Liver (tissue), 9 donors: ENCODE data around the gene REEP3. TPM values are rescaled to one million over a fixed set of nuclear protein-coding genes. Genes with fewer than 3 reads are reported as not detected.

ENCODE experiments used
- DNase-seq: peaks from one replicate; pipeline ENCODE4 v3.0.0-alpha.2; 2017; ENCODE audit warnings: low spot score
- H3K27ac ChIP-seq, 2 donors: one replicate each; pipeline ENCODE4 v1.7.0; 2013; ENCODE audit warnings: inconsistent platforms in 2 of 2, low read length in 2 of 2, control low read depth in 1 of 2, low read depth in 1 of 2, mild to moderate bottlenecking in 1 of 2
- H3K27me3 ChIP-seq, 4 donors: one replicate each; pipeline versions ENCODE4 v1.6.1 to v1.7.0; 2013; ENCODE audit warnings: low read length in 3 of 4, inconsistent platforms in 1 of 4, mild to moderate bottlenecking in 1 of 4, moderate library complexity in 1 of 4; ENCODE audit not compliant: control insufficient read depth in 4 of 4, insufficient read depth in 4 of 4
- H3K36me3 ChIP-seq, 4 donors: one replicate each; pipeline versions ENCODE4 v1.6.1 to v1.7.0; 2013; ENCODE audit warnings: low read length in 3 of 4, mild to moderate bottlenecking in 3 of 4, low read depth in 1 of 4, moderate library complexity in 1 of 4; ENCODE audit not compliant: control insufficient read depth in 4 of 4, insufficient read depth in 3 of 4
- H3K4me1 ChIP-seq, 4 donors: one replicate each; pipeline versions ENCODE4 v1.6.1 to v1.7.0; 2013; ENCODE audit warnings: low read length in 3 of 4, mild to moderate bottlenecking in 3 of 4, moderate library complexity in 1 of 4; ENCODE audit not compliant: control insufficient read depth in 4 of 4, insufficient read depth in 4 of 4
- H3K4me3 ChIP-seq, 3 donors: one replicate each; pipeline versions ENCODE4 v1.6.1 to v1.7.0; 2013; ENCODE audit warnings: low read length in 3 of 3, control low read depth in 1 of 3, low read depth in 1 of 3, mild to moderate bottlenecking in 1 of 3
- H3K9ac ChIP-seq, 2 donors: one replicate each; pipeline ENCODE4 v1.7.0; 2013; ENCODE audit warnings: low read length in 2 of 2, mild to moderate bottlenecking in 2 of 2, moderate library complexity in 2 of 2, control low read depth in 1 of 2, low read depth in 1 of 2
- H3K9me3 ChIP-seq, 4 donors: one replicate each; pipeline versions ENCODE4 v1.6.1 to v1.7.0; 2013; ENCODE audit warnings: low read length in 3 of 4; ENCODE audit not compliant: control insufficient read depth in 4 of 4
- EGR1 ChIP-seq, 2 donors: IDR thresholded peaks; 2 replicates each; pipeline ENCODE4 v1.6.1; 2016 to 2018; ENCODE audit warnings: antibody characterized with exemption in 2 of 2, low read depth in 2 of 2
- FOXA1 ChIP-seq: IDR thresholded peaks from 2 replicates; pipeline ENCODE4 v1.6.1; 2016; ENCODE audit warnings: antibody characterized with exemption
- FOXA2 ChIP-seq: IDR thresholded peaks from 2 replicates; pipeline ENCODE4 v1.6.1; 2016; ENCODE audit warnings: antibody characterized with exemption
- GABPA ChIP-seq, 2 donors: IDR thresholded peaks in 1 of 2; conservative IDR thresholded peaks in 1 of 2; 2 replicates each; pipeline ENCODE4 v1.6.1; 2016; ENCODE audit warnings: antibody characterized with exemption in 2 of 2, mild to moderate bottlenecking in 1 of 2, moderate library complexity in 1 of 2
- HNF4G ChIP-seq: IDR thresholded peaks from 2 replicates; pipeline ENCODE4 v1.6.1; 2016; ENCODE audit warnings: antibody characterized with exemption
- JUND ChIP-seq, 2 donors: IDR thresholded peaks; 2 replicates each; pipeline ENCODE4 v1.6.1; 2016; ENCODE audit warnings: antibody characterized with exemption in 2 of 2
- NR2F2 ChIP-seq: IDR thresholded peaks from 2 replicates; pipeline ENCODE4 v1.6.1; 2016; ENCODE audit warnings: antibody characterized with exemption
- RAD21 ChIP-seq, 2 donors: IDR thresholded peaks; 2 replicates each; pipeline ENCODE4 v1.6.1; 2016; ENCODE audit warnings: antibody characterized with exemption in 2 of 2, mild to moderate bottlenecking in 2 of 2
- RXRA ChIP-seq, 2 donors: IDR thresholded peaks; 2 replicates each; pipeline ENCODE4 v1.6.1; 2017 to 2018; ENCODE audit warnings: antibody characterized with exemption in 2 of 2, mild to moderate bottlenecking in 1 of 2
- SP1 ChIP-seq: IDR thresholded peaks from 2 replicates; pipeline ENCODE4 v1.6.1; 2018; ENCODE audit warnings: antibody characterized with exemption, mild to moderate bottlenecking
- TAF1 ChIP-seq: conservative IDR thresholded peaks from 2 replicates; pipeline ENCODE4 v1.6.1; 2016; ENCODE audit warnings: antibody characterized with exemption, mild to moderate bottlenecking
- YY1 ChIP-seq: IDR thresholded peaks from 2 replicates; pipeline ENCODE4 v1.6.1; 2016; ENCODE audit warnings: antibody characterized with exemption, mild to moderate bottlenecking
- WGBS: extraction: QIAGEN DNeasy Blood & Tissue Kit; methylation state at CpG from one replicate; pipeline ENCODE4 v1.1.7; 2013; 5-methylcytosine and 5-hydroxymethylcytosine counted together
- polyA plus RNA-seq, 2 donors: library from polyadenylated mRNA; stranded (reverse) in 1 of 2; unstranded in 1 of 2; fragments of 200-250 nt in 1 of 2; fragments of >200 nt in 1 of 2; fragmentation: Nextera tagmentation in 1 of 2; extraction: Ambion mirVana in 1 of 2; gene quantifications; one replicate each; pipeline versions ENCODE4 v1.2.1 to v1.2.3, GENCODE V29; 2013 to 2015
- total RNA-seq, 2 donors: library from RNA; depleted of rRNA; stranded (reverse); fragments of >200 nt; gene quantifications; one replicate each; pipeline ENCODE4 v1.2.3, GENCODE V29; 2014
- TF ChIP-seq, protein P1 (sequence below): IDR thresholded peaks from 2 replicates; pipeline ENCODE4 v1.6.1; 2016; ENCODE audit warnings: antibody characterized with exemption, mild to moderate bottlenecking
- TF ChIP-seq, protein P2 (sequence below): IDR thresholded peaks from 2 replicates; pipeline ENCODE4 v1.6.1; 2016; ENCODE audit warnings: antibody characterized with exemption
- TF ChIP-seq, protein P3 (sequence below): IDR thresholded peaks from 2 replicates; pipeline ENCODE4 v1.6.1; 2016; ENCODE audit warnings: antibody characterized with exemption
- TF ChIP-seq, protein P4 (sequence below): IDR thresholded peaks from 2 replicates; pipeline ENCODE4 v1.6.1; 2016; ENCODE audit warnings: antibody characterized with exemption
- TF ChIP-seq, protein P5 (sequence below): fragments of 150-350 bp; IDR thresholded peaks from 2 replicates; pipeline ENCODE4 v1.5.1; 2017; ENCODE audit warnings: improper control_type of control experiment, low read depth, low read length; ENCODE audit not compliant: missing input control
- donor health status: healthy.
- donor health status: healthy.
- donor health status: healthy.
- donor health status: healthy.
- donor health status: healthy.

REEP3 gene
- total and polyA plus RNA-seq, 4 donors, result 7.9 to 26.9 (median 18.2) TPM

- Histone ChIP-seq H3K36me3 (no peaks in the 10 kb centered on the region), H3K9ac (no peak overlapping the region), H3K27me3 (no peaks in the 10 kb centered on the region), H3K4me1 (peaks cover 0 to 8% (median 1%) of the 10 kb centered on the region in 4 donors), H3K4me3 (no peak overlapping the region), H3K27ac (no peak overlapping the region), H3K9me3 (no peaks in the 10 kb centered on the region)
- 96% methylated on average over 1 of the region's 1 CpG for WGBS
- TF ChIP-seq, protein P1, sequence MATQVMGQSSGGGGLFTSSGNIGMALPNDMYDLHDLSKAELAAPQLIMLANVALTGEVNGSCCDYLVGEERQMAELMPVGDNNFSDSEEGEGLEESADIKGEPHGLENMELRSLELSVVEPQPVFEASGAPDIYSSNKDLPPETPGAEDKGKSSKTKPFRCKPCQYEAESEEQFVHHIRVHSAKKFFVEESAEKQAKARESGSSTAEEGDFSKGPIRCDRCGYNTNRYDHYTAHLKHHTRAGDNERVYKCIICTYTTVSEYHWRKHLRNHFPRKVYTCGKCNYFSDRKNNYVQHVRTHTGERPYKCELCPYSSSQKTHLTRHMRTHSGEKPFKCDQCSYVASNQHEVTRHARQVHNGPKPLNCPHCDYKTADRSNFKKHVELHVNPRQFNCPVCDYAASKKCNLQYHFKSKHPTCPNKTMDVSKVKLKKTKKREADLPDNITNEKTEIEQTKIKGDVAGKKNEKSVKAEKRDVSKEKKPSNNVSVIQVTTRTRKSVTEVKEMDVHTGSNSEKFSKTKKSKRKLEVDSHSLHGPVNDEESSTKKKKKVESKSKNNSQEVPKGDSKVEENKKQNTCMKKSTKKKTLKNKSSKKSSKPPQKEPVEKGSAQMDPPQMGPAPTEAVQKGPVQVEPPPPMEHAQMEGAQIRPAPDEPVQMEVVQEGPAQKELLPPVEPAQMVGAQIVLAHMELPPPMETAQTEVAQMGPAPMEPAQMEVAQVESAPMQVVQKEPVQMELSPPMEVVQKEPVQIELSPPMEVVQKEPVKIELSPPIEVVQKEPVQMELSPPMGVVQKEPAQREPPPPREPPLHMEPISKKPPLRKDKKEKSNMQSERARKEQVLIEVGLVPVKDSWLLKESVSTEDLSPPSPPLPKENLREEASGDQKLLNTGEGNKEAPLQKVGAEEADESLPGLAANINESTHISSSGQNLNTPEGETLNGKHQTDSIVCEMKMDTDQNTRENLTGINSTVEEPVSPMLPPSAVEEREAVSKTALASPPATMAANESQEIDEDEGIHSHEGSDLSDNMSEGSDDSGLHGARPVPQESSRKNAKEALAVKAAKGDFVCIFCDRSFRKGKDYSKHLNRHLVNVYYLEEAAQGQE, result no peak
- TF ChIP-seq, protein P2, sequence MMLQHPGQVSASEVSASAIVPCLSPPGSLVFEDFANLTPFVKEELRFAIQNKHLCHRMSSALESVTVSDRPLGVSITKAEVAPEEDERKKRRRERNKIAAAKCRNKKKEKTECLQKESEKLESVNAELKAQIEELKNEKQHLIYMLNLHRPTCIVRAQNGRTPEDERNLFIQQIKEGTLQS, result no peak
- TF ChIP-seq HNF4G (no peak), GABPA (IDR thresholded peaks at IDR 0.05 in 1 of 2, conservative IDR thresholded peaks at IDR 0.05 in 1 of 2) (no peak), FOXA2 (no peak), FOXA1 (no peak), SP1 (no peak), RAD21 (IDR thresholded peaks at IDR 0.05) (no peak), NR2F2 (no peak), YY1 (no peak), TAF1 (no peak), JUND (IDR thresholded peaks at IDR 0.05) (no peak)
- TF ChIP-seq, protein P3, sequence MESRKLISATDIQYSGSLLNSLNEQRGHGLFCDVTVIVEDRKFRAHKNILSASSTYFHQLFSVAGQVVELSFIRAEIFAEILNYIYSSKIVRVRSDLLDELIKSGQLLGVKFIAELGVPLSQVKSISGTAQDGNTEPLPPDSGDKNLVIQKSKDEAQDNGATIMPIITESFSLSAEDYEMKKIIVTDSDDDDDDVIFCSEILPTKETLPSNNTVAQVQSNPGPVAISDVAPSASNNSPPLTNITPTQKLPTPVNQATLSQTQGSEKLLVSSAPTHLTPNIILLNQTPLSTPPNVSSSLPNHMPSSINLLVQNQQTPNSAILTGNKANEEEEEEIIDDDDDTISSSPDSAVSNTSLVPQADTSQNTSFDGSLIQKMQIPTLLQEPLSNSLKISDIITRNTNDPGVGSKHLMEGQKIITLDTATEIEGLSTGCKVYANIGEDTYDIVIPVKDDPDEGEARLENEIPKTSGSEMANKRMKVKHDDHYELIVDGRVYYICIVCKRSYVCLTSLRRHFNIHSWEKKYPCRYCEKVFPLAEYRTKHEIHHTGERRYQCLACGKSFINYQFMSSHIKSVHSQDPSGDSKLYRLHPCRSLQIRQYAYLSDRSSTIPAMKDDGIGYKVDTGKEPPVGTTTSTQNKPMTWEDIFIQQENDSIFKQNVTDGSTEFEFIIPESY, result no peak
- TF ChIP-seq, protein P4, sequence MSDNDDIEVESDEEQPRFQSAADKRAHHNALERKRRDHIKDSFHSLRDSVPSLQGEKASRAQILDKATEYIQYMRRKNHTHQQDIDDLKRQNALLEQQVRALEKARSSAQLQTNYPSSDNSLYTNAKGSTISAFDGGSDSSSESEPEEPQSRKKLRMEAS, result no peak
- no peak for DNase-seq
Measured at GRCh38 chr10:63496561-63496960, 24.6 kb upstream of the REEP3 start.

DNA sequence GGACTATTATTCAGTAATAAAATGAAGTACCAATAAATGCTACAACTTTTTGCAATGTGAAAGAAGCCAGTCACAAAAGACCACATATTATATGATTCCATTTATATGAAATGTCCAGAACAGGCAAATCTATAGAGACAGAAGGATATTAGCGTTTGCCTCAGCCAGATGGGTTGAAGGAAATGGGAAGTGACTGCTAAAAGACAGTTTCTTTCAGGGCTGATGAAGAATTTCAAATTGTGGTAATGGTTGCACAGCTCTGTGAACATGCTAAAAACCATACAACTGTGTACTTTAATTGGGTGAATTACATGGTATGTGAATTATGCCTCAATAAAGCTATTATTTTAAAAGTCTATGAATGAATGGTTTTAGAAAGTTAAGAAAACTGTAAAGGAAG, 23.9 kb upstream of the REEP3 start:
- Histone ChIP-seq H3K36me3 (no peaks in the 10 kb centered on the region), H3K27ac (no peak overlapping the region)
- 84% methylated on average over 1 of the region's 1 CpG for WGBS

More for the DNA sequence above, 23.9 kb upstream of the REEP3 start:
- no peaks in the 10 kb centered on the region for H3K9me3 ChIP-seq
- H3K9ac ChIP-seq, result no peak overlapping the region
- H3K4me1 ChIP-seq, result peaks cover 0 to 8% (median under 1%) of the 10 kb centered on the region in 4 donors
- H3K27me3 ChIP-seq, result no peaks in the 10 kb centered on the region
- TF ChIP-seq YY1, result no peak
- no peak for TF ChIP-seq NR2F2
- no peak for TF ChIP-seq JUND (IDR thresholded peaks at IDR 0.05)
- no peak for TF ChIP-seq RXRA (IDR thresholded peaks at IDR 0.05)
- TF ChIP-seq, protein P4, result no peak
- TF ChIP-seq RAD21 (IDR thresholded peaks at IDR 0.05), result no peak
- TF ChIP-seq, protein P5, sequence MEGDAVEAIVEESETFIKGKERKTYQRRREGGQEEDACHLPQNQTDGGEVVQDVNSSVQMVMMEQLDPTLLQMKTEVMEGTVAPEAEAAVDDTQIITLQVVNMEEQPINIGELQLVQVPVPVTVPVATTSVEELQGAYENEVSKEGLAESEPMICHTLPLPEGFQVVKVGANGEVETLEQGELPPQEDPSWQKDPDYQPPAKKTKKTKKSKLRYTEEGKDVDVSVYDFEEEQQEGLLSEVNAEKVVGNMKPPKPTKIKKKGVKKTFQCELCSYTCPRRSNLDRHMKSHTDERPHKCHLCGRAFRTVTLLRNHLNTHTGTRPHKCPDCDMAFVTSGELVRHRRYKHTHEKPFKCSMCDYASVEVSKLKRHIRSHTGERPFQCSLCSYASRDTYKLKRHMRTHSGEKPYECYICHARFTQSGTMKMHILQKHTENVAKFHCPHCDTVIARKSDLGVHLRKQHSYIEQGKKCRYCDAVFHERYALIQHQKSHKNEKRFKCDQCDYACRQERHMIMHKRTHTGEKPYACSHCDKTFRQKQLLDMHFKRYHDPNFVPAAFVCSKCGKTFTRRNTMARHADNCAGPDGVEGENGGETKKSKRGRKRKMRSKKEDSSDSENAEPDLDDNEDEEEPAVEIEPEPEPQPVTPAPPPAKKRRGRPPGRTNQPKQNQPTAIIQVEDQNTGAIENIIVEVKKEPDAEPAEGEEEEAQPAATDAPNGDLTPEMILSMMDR, result no peak
- TF ChIP-seq, protein P1, result no peak
- TF ChIP-seq, protein P3, result no peak
- no peak for TF ChIP-seq HNF4G
- TF ChIP-seq TAF1, result no peak
- no peak for TF ChIP-seq FOXA2
- TF ChIP-seq EGR1 (IDR thresholded peaks at IDR 0.05; ENCODE audit: low read depth in 2 of 2), result no peak
- no peak overlapping the region for H3K4me3 ChIP-seq
- no peak for DNase-seq
